ENCODE results near the gene OR7D4.
A peak's percentile ranks its signal among the peaks of the same experiment; 100 is the strongest.
"Not testable (repeated sequence)": the region's sequence is repeated elsewhere in the genome, so short reads cannot be mapped to it uniquely, and the experiment has no call there.

Gene OR7D4

GRCh38 chr19:9219489-9219888 lies at the start of gene OR7D4:
TSS of gene OR7D4 (minus strand) at chr19:9219589. CDS start at chr19:9214837, 4,752 bp downstream.
- DNase-seq (ENCODE audit: low read depth, low spot score), result no peak

- DNase-seq (ENCODE audit: low read depth, low spot score), result no peak
Measured at GRCh38 chr19:9251236-9251635, 31.8 kb upstream of the OR7D4 start.

GRCh38 chr19:9250630-9251029 lies 31.2 kb upstream of the OR7D4 start, which contains the start of gene OR7E24:
TSS of gene OR7E24 (plus strand) at chr19:9250930. CDS start at chr19:9251044, 114 bp downstream.
- no peak for DNase-seq (ENCODE audit: low read depth, low spot score)

- peak; percentile 33 for DNase-seq (ENCODE audit: low read depth, low spot score)
Measured at GRCh38 chr19:9205501-9206113, 13.8 kb downstream of the OR7D4 start.

- DNase-seq (ENCODE audit: low read depth, low spot score), result not testable (repeated sequence)
Measured at GRCh38 chr19:9198044-9198443, 21.3 kb downstream of the OR7D4 start.

GRCh38 chr19:9189535-9189934 lies 29.9 kb downstream of the OR7D4 start:
- peak; percentile 7 for DNase-seq (ENCODE audit: low read depth, low spot score)

- no peak for DNase-seq (ENCODE audit: low read depth, low spot score)
Measured at GRCh38 chr19:9187191-9187590, 32.2 kb downstream of the OR7D4 start.

- no peak for DNase-seq (ENCODE audit: low read depth, low spot score)
Measured at GRCh38 chr19:9183000-9183399, 36.4 kb downstream of the OR7D4 start.

GRCh38 chr19:9178901-9179300 lies 40.5 kb downstream of the OR7D4 start, which contains the start of gene OR7D2:
TSS of gene OR7D2 (plus strand) at chr19:9178979. CDS start at chr19:9185782, 6,803 bp downstream.
- DNase-seq (ENCODE audit: low read depth, low spot score), result no peak

GRCh38 chr19:9175326-9175725 lies 44.1 kb downstream of the OR7D4 start:
- DNase-seq (ENCODE audit: low read depth, low spot score), result no peak

GRCh38 chr19:9171393-9171991 lies 47.9 kb downstream of the OR7D4 start:
- no peak for DNase-seq (ENCODE audit: low read depth, low spot score)

- no peak for DNase-seq (ENCODE audit: low read depth, low spot score)
Measured at GRCh38 chr19:9166846-9167245, 52.5 kb downstream of the OR7D4 start.

- no peak for DNase-seq (ENCODE audit: low read depth, low spot score)
Measured at GRCh38 chr19:9165261-9165660, 54.1 kb downstream of the OR7D4 start.

- DNase-seq (ENCODE audit: low read depth, low spot score), result no peak
Measured at GRCh38 chr19:9161427-9161826, 58.0 kb downstream of the OR7D4 start.

All from iPS DF 19.7 (cell line).